ENCODE data around the gene BTBD2. TPM values are rescaled to one million over a fixed set of nuclear protein-coding genes. Genes with fewer than 3 reads are reported as not detected.

Gene BTBD2
- total RNA-seq, 1 donor from 2014 or later: 59.7 TPM

DNA sequence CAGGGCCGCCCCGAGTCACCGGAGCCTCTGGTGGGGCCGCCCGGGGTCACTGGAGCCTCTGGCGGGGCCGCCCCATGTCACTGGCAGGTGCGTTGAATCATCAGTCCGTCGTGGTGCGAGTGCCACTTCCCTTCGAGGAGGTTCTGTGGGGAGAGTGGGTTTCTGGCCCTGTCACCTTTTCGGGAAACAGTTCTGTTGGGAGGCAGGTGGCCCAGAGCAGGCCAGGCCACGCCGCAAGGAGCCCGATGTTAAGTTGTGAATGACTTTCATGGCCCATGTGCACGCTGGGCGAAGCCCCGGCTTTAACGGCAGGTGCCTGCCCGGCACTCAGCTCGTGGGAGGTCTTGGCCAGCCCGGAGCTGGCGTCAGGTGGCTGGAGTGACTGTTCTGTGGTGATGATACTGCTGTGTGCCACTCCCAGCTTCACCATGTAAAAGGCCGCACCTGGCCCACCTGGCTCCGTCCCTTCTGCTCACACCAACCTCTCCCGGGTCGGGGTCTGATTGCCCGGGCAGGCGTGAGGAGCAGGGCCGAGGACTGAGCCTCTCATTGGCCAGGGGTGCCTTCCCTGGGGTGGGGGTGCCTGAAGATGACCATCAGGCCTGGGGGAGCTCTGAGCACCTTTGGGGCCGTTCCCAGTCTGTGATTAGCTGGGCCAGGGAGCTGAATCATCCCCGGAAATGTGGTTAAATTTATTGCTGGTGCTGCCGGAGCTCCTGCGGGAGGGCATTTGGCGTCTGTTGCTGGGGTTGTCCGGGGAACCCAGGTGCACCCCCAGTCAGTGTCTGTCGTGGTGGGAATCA, 45.3 kb downstream of the BTBD2 start:
- DNase-seq (ENCODE audit: low read depth): no peak
- no peak overlapping the region for H3K4me3 ChIP-seq (ENCODE audit: low read depth, low read length)
- TF ChIP-seq, protein P1, sequence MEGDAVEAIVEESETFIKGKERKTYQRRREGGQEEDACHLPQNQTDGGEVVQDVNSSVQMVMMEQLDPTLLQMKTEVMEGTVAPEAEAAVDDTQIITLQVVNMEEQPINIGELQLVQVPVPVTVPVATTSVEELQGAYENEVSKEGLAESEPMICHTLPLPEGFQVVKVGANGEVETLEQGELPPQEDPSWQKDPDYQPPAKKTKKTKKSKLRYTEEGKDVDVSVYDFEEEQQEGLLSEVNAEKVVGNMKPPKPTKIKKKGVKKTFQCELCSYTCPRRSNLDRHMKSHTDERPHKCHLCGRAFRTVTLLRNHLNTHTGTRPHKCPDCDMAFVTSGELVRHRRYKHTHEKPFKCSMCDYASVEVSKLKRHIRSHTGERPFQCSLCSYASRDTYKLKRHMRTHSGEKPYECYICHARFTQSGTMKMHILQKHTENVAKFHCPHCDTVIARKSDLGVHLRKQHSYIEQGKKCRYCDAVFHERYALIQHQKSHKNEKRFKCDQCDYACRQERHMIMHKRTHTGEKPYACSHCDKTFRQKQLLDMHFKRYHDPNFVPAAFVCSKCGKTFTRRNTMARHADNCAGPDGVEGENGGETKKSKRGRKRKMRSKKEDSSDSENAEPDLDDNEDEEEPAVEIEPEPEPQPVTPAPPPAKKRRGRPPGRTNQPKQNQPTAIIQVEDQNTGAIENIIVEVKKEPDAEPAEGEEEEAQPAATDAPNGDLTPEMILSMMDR (conservative IDR thresholded peaks at IDR 0.05; ENCODE audit: low read depth, low read length): no peak

DNA sequence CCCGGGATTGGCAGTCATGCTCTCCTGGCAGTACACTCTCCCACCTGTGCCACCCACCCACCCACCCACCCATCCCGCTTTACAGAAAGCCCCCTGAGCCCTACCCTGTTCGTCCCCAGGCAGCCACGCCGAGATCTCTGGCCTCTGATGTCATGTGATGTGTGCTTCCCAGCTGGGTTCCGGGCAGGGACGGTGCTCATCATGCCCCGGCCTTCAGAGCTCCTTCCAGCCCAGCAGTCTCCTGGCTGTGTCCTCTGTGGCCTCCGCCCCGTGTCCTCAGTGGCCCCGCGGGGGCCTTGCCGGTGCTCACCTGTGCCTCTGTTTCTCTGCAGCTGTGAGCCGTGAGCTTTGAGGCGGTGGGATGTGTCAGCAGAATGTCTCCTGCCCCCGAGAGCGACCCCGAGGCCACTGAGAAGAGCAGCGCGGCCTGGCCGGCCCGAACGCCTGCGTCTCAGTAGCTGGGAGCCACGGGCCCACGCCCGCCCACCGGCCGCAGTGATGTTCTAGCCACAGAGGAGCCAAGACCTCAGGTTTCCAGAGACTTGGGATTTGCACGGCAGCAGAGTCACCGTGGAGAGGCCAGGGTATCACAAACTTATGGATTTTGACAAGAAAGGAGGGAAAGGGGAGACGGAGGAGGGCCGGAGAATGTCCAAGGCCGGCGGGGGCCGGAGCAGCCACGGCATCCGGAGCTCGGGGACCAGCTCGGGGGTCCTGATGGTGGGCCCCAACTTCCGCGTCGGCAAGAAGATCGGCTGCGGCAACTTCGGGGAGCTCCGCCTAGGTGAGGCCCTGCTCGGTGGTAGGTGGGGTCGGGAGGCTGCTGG, 46.1 kb downstream of the BTBD2 start:
- TF ChIP-seq, protein P1 (conservative IDR thresholded peaks at IDR 0.05; ENCODE audit: low read depth, low read length): no peak
- H3K4me3 ChIP-seq (ENCODE audit: low read depth, low read length): no peak overlapping the region
- no peak for DNase-seq (ENCODE audit: low read depth)

DNA sequence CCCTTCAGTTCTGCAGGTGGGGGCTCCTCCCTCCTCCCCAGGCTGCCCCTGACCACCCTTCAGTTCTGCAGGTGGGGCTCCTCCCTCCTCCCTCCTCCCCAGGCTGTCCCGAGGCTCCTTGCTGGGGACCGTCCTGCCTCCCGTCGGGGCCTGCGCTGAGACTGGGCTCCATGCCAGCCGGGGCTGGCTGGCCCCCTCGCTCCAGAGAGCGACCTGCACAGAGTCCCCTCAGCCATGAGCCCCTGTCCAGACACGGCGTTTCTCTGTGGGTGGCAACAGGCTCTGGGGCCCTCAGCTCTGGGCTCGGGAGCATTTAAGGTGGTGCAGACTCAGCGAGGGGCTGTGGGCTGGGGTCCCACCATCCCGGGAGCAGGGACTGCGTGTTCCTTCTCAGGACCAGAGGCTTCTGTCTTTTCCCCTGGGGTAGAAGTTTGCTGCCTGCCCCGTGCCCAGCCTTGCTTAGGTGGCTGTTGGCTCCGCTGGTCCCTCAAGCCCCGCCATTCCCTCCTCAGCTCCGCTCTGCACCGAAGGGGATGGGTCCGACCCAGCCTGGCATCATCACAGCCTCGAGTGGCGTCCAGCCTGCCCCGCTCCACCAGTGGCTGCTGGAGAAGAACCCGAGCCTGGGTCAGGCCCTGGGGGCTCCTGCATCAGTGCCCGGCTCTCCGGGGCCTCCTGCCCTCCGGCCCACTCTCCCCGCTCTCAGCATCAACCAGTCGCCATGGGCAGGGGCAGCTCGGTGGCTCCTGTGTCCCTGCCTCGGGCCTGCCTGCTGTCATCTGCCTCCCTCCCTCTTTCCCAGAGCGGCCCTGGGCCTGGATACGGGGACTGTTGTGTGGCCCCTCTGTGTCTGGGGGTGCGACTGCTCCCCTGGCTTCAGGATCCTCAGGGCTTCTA, 47.0 kb downstream of the BTBD2 start:
- no peak for DNase-seq (ENCODE audit: low read depth)
- H3K4me3 ChIP-seq (ENCODE audit: low read depth, low read length): no peak overlapping the region
- TF ChIP-seq, protein P1 (conservative IDR thresholded peaks at IDR 0.05; ENCODE audit: low read depth, low read length): no peak

DNA sequence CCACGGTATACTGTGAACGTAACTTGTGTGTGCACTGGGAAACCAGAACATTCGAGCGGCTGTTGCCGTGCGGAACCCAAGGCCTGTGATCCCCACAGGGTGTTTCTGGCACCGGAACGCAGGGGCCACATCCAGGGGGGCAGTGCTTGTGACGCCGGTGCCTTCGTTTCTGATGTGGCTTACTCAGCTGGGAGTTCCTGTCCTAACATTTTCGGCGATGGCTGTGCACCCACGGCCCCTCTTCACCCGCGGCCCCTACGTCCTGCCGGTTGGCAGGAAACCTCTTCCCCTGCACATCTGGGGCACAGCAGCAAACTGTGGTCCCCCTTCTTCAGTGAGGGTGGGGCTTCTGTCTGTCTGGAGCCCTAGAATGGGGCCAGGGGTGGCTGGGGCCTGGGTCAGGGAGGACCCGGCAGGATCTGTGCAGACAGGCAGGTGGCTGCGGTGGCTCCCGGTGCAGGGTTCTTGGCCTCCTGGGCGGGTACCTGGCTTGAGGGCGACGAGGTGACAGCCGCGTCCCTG, 48.4 kb downstream of the BTBD2 start:
- no peak overlapping the region for H3K4me3 ChIP-seq (ENCODE audit: low read depth, low read length)
- DNase-seq (ENCODE audit: low read depth): no peak
- TF ChIP-seq, protein P1 (conservative IDR thresholded peaks at IDR 0.05; ENCODE audit: low read depth, low read length): no peak

DNA sequence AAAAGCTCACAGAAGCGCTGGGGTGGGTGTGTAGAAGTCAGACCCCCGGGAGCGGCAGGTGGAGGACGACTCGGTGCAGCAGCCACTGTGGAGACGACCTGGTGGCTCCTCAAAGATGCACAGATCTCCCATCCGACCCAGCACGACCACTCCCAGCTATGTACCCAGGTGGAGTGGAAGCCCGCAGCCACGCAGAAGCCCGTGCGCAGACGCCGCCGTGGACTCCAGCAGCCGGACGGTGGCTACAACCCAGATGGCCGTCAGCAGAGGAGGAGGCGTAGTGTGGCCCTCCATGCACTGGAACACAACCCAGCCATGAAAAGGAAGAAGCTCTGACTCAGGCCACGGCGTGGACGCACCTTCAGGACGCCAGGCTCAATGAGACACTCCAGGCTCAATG, 52.8 kb downstream of the BTBD2 start:
- no peak overlapping the region for H3K4me3 ChIP-seq (ENCODE audit: low read depth, low read length)
- no peak for DNase-seq (ENCODE audit: low read depth)
- TF ChIP-seq, protein P1 (conservative IDR thresholded peaks at IDR 0.05; ENCODE audit: low read depth, low read length): no peak

Measured in epithelial cell of proximal tubule (primary cell).